NCI-H748 treated with DMSO at 0.1 percent for 48 hours (cell line): ENCODE results near the gene ADH1C.
"Not testable (repeated sequence)": the region's sequence is repeated elsewhere in the genome, so short reads cannot be mapped to it uniquely, and the experiment has no call there.

Experiments used
- DNase-seq: peaks from one replicate; lab custom pipeline; 2025; lab: John Stamatoyannopoulos, UW

Gene ADH1C

DNA sequence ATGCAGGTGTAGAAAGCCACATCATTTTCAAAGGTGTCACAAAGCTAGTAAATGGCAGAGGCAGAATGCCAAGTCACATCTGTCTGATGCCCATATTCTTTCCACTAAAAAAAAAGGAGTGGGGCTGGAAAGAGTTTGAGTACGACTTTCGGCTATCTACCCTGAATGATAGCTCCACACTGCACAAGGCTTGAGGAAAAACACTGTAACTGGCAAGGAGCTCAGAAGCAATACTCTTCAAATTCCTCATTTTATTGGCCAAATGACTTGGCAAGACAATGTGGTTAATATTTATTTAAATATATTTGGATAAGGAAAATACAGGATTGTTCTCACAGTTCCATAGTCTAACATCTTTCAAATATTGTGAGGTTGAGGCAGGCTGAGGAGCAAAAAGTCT lies 5.4 kb upstream of the ADH1C start:
- no peak for DNase-seq

DNA sequence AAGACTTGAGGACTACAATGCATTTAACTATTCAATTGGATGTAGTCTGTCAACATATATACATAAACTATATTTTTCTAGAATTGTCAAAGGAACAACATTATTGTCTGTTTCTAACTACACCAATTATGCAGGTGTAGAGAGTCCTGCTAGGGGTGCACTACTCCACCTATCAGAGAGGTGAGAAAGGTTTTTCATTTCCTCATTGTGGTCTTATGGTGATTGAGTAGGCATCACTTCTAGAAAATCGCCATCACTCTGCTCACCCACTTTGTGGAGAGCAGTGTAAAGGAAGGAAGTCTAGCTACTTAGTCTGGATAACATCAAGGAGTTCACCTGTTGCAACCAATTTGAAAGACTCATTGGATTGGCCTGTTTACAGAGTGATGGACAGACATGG lies 4.4 kb upstream of the ADH1C start:
- DNase-seq = no peak

GRCh38 chr4:99356149-99356548 lies 3.6 kb upstream of the ADH1C start:
- DNase-seq = not testable (repeated sequence)

DNA sequence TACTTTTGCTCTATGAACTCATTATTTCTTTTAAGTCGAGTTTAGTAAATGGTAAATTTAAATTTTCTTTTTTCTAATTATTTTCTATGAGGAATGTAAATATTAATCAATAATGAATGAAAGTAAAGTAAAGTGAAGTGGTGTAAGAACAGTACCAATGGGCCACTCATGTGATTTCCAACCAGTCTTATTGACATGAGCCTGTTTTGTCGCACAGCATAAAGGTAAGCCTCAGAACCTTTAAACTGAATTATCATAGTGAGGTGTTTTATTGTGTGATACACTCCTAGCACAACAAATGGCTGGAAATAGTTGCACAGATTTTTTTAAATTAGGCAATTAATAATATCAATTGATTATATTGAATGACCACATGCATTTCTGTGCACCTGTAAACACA lies 1.1 kb downstream of the ADH1C start:
- DNase-seq = no peak

GRCh38 chr4:99349338-99349737 lies 3.2 kb downstream of the ADH1C start:
- DNase-seq = no peak

- not testable (repeated sequence) for DNase-seq
Observed at GRCh38 chr4:99342624-99343023, 9.9 kb downstream of the ADH1C start.

- no peak for DNase-seq
Observed at GRCh38 chr4:99341426-99341825, 11.1 kb downstream of the ADH1C start.

GRCh38 chr4:99339172-99339571 lies 13.4 kb downstream of the ADH1C start:
- DNase-seq = no peak

DNA sequence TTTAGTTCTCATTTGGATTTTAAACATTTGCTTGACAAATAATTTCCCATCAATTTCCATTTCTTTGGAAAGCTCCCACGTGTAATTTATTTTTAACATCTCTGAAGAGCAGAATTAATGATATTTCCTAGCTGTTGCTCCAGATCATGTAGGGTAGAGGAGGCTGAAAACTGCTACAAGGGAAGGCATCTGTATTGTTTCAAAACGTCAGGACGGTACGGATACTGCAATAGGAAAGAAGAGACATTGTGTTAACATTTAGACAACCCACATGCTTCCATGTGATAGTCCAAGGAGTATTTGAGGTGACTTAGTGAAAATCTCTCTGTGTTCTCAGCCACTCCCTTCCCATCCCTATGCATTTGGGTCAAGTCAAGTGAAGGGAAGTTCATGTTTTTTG lies 16.0 kb downstream of the ADH1C start:
- no peak for DNase-seq

- DNase-seq = no peak
Observed at GRCh38 chr4:99334880-99335279, 17.7 kb downstream of the ADH1C start.

- DNase-seq = no peak
Observed at GRCh38 chr4:99330648-99331047, 21.9 kb downstream of the ADH1C start.

DNA sequence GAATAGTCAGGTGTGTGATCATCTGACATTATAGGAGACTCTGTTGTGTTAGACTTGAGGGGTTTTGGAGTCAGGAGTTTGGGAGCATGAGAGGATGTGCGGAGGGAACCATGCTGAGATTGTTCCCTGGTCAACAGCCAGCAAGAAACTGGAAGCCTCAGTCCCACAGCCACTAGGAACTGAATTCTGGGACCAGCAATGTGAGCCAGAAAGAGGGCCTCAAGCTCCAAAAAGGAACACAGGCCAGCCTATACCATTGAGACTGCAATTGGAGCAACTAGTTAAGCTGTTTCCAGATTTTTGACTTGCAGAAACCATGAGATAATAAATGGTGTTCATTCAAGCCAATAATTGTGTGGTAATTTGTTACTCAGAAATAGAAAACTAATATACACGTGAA lies 22.7 kb downstream of the ADH1C start:
- DNase-seq = no peak

DNA sequence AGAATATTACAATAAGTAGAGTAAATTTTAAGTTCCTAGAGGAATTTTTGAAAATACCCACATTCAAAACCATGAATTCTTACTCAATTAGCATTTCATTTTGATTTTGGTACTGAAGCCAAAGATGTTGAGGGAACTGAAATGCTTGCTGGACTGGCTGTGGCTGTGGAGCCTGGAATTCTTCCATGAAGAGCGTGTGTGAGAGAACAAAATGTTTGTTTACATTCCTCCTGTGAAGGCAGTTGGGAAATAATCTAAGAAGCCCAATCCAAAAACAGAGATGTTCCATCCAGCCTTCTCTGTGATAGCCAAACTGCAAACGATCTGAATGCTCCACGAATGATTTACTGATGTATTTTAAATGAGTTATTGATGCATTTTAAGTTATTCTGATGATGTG lies 27.6 kb downstream of the ADH1C start:
- no peak for DNase-seq

- DNase-seq = no peak
Observed at GRCh38 chr4:99324361-99324760, 28.2 kb downstream of the ADH1C start.

- no peak for DNase-seq
Observed at GRCh38 chr4:99323756-99324155, 28.8 kb downstream of the ADH1C start.

- no peak for DNase-seq
Observed at GRCh38 chr4:99321241-99322191, 31.0 kb downstream of the ADH1C start, which contains the start of gene ADH1B. Gene ADH1B, minus strand, starts transcription at chr4:99321401. Its CDS starts 70 bp downstream, at chr4:99321331.

GRCh38 chr4:99317811-99318210 lies 34.7 kb downstream of the ADH1C start:
- DNase-seq = not testable (repeated sequence)

DNA sequence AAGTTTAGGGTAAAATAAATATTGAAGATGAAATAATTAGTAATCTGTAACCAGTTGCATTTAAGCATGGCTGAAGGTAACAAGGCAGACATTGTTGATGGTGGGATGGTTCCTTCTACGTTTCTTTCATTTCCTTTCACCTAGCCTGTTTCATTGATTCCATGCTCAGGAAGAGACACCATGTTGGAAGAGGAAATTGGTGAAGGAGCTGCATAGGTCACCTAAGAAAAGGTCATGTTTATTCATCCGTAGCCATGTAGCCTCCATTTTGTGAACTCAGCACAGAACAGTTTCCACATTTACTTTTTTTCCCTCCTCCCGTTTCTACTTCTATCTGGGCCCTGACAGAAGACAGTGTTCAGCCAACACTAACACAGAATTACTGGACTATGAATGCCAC lies 35.2 kb downstream of the ADH1C start:
- no peak for DNase-seq

DNA sequence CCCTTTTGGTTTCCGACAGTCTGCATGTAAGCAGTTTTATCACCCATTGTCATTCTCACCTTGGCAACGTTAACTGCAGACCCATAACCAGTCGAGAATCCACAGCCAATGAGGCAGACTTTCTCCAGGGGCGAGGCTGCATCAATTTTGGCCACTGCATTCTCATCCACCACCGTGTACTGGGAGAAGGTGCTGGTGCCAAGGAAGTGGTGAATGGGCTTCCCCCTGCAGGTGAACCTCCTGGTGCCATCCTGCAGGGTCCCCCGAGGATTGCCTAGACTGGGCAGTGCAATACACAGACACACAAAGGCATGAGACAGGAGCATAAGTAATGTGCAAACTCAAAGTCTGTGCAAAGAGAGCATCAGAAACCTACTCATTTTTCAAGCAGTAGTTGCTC lies 36.7 kb downstream of the ADH1C start:
- no peak for DNase-seq

DNA sequence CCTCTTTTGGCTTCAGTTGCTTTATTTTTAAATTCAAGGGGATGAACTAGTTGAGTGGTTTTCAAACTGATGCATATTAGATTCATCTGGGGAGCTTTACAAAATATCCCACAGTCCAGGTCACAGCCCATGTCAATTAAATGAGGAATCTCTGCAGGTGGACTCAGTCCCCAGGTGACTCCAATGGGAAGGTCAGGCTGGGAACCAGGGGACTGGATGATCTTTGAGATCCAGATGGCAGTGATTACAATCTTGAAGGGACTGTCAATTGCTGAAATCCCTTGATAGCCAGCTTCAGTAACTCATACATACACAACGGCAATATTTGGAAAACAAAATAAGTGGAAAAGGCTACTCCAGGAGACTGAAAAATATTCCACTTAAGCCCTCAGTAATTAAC lies 38.3 kb downstream of the ADH1C start:
- DNase-seq = no peak

- DNase-seq = no peak
Observed at GRCh38 chr4:99310389-99310788, 42.2 kb downstream of the ADH1C start.

DNA sequence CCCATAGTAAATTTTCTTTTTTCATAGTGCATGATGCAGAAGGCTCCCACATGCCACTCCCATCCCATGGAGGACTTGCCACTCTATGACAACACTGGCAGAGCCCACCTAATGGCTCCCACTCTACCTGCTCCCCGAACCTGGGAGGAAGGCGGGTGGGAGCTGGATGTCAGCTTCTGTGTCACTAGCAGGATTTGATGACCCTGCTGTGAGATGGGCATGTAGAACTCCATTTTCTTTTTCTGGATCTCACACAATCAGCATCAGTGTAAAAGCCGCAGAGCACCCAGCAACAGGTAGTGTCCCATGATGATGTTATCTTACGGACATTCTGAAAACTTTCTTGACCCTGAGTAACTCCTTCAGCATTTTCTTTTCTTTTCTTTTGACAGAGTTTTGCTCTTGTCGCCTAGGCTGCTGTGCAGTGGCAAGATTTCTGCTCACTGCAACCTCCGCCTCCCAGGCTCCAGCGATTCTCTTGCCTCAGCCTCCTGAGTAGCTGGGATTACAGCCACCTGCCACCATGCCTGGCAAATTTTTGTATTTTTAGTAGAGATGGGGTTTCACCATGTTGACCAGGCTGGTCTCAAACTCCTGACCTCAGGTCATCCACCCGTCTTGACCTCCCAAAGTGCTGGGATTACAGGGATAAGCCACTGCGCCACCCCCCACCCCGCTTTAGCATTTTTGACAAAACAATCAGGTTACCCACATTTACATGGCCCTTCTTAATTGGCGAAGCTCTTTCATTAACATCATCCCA lies 46.7 kb downstream of the ADH1C start:
- DNase-seq = no peak
